RWPE2 (cell line): ENCODE measurements around the gene HRG.
A peak's percentile ranks its signal among the peaks of the same experiment; 100 is the strongest.

ENCODE experiments used
- ATAC-seq: fragments of 200-7000 bp; cut with Tn5 transposase; 3 replicates; pipeline ENCODE4 v1.9.1; 2021; ENCODE audit warnings: low read depth
- DNase-seq: peaks from one replicate; pipeline ENCODE4 v3.0.0-alpha.2; 2020; ENCODE audit warnings: low spot score
- H3K27ac ChIP-seq: fragments of 450-650 bp; 2 replicates; pipeline ENCODE4 v1.5.1; 2017; ENCODE audit warnings: mild to moderate bottlenecking; ENCODE audit not compliant: poor library complexity, severe bottlenecking
- H3K27me3 ChIP-seq: fragments of 250-450 bp; sonication (Bioruptor Pico); 2 replicates; pipeline ENCODE4 v1.5.1; 2021; ENCODE audit warnings: mild to moderate bottlenecking, moderate library complexity; ENCODE audit not compliant: insufficient read depth, poor library complexity, severe bottlenecking
- H3K36me3 ChIP-seq: fragments of 250-450 bp; sonication (Bioruptor Pico); 2 replicates; pipeline ENCODE4 v1.5.1; 2020; ENCODE audit warnings: low read depth, mild to moderate bottlenecking, moderate library complexity
- H3K4me1 ChIP-seq: fragments of 250-450 bp; sonication (Bioruptor Pico); 2 replicates; pipeline ENCODE4 v1.5.1; 2021; ENCODE audit warnings: mild to moderate bottlenecking, moderate library complexity; ENCODE audit not compliant: insufficient read depth, poor library complexity, severe bottlenecking
- H3K4me3 ChIP-seq: fragments of 250-450 bp; sonication (Bioruptor Pico); 2 replicates; pipeline ENCODE4 v1.5.1; 2021; ENCODE audit warnings: mild to moderate bottlenecking, moderate library complexity; ENCODE audit not compliant: severe bottlenecking
- H3K9me3 ChIP-seq: fragments of 250-450 bp; sonication (Bioruptor Pico); 2 replicates; pipeline ENCODE4 v1.5.1; 2021; ENCODE audit warnings: mild to moderate bottlenecking, moderate library complexity; ENCODE audit not compliant: severe bottlenecking
- CTCF ChIP-seq: fragments of 450-650 bp; IDR thresholded peaks from one replicate; pipeline ENCODE4 v1.5.1; 2017; ENCODE audit warnings: mild to moderate bottlenecking, moderate library complexity; ENCODE audit not compliant: poor library complexity, severe bottlenecking

HRG gene

GRCh38 chr3:186670155-186670554, 4.3 kb downstream of the HRG start:
- H3K4me3 ChIP-seq: no peak overlapping the region
- H3K9me3 ChIP-seq: no peaks in the 10 kb centered on the region
- no peak for TF ChIP-seq CTCF
- ATAC-seq (peak; percentile 53; the same call in 1 of the 3 replicates), DNase-seq (no peak)
- H3K4me1 ChIP-seq: peaks cover 16% of the 10 kb centered on the region
- no peaks in the 10 kb centered on the region for H3K36me3 ChIP-seq
- H3K27ac ChIP-seq: peak overlapping the region; percentile 68
- no peaks in the 10 kb centered on the region for H3K27me3 ChIP-seq

- DNase-seq: no peak
- Histone ChIP-seq H3K4me1 (peaks cover 16% of the 10 kb centered on the region), H3K27ac (no peak overlapping the region), H3K9me3 (no peaks in the 10 kb centered on the region), H3K27me3 (no peaks in the 10 kb centered on the region), H3K36me3 (no peaks in the 10 kb centered on the region), H3K4me3 (no peak overlapping the region)
- no peak for ATAC-seq
- no peak for TF ChIP-seq CTCF
These were observed 5.2 kb downstream of the HRG start for GRCh38 chr3:186671051-186671450.

GRCh38 chr3:186678604-186679003, 12.8 kb downstream of the HRG start:
- Histone ChIP-seq H3K27ac (no peak overlapping the region), H3K27me3 (no peaks in the 10 kb centered on the region), H3K36me3 (no peaks in the 10 kb centered on the region), H3K9me3 (no peaks in the 10 kb centered on the region), H3K4me1 (no peaks in the 10 kb centered on the region), H3K4me3 (no peak overlapping the region)
- no peak for TF ChIP-seq CTCF
- DNase-seq (no peak), ATAC-seq (no peak)

- ATAC-seq: no peak
- no peak for TF ChIP-seq CTCF
- H3K9me3 ChIP-seq: no peaks in the 10 kb centered on the region
These were observed 13.3 kb downstream of the HRG start for GRCh38 chr3:186679151-186679550.

GRCh38 chr3:186680869-186681268, 15.1 kb downstream of the HRG start:
- no peaks in the 10 kb centered on the region for H3K27me3 ChIP-seq
- H3K4me1 ChIP-seq: no peaks in the 10 kb centered on the region
- H3K36me3 ChIP-seq: no peaks in the 10 kb centered on the region
- DNase-seq (no peak), ATAC-seq (peak; percentile 59; the same call in 2 of the 3 replicates)
- no peaks in the 10 kb centered on the region for H3K9me3 ChIP-seq
- no peak for TF ChIP-seq CTCF
- H3K4me3 ChIP-seq: no peak overlapping the region
- H3K27ac ChIP-seq: no peak overlapping the region

More at GRCh38 chr3:186679151-186679550, 13.3 kb downstream of the HRG start:
- no peak for DNase-seq
- H3K4me3 ChIP-seq: no peak overlapping the region
- no peaks in the 10 kb centered on the region for H3K36me3 ChIP-seq
- H3K4me1 ChIP-seq: no peaks in the 10 kb centered on the region
- H3K27ac ChIP-seq: no peak overlapping the region
- H3K27me3 ChIP-seq: no peaks in the 10 kb centered on the region
